ENCODE measurements around the gene CC2D1B. TPM values are rescaled to one million over a fixed set of nuclear protein-coding genes. Genes with fewer than 3 reads are reported as not detected.
"Not testable (repeated sequence)": the region's sequence is repeated elsewhere in the genome, so short reads cannot be mapped to it uniquely, and the experiment has no call there.

Gene CC2D1B
- total RNA-seq, 1 donor from 2014 or later, result 9.4 TPM

DNA sequence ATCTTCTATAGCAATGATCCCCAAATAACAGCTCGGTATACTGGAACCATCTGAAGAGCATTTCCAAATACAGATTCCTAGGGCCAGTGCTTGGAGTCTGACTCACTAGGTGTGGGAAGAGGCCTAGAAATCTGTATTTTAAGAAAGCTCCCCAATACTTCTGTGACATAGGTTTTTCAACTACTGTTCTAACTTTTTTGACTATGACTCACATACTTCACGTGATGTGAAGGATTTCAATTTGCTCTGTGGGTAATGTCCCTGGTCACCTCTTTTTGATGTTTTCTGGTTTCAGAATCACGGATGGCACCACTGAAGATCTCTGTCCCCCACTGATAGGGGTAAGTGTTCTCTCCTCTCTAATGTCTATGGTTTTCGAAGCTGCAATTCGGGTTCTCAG, 27.2 kb upstream of the CC2D1B start:
- peaks cover 10% of the 10 kb centered on the region for H4K20me1 ChIP-seq (ENCODE audit: low read depth)
- Mint-ChIP-seq H3K27me3 (ENCODE audit: insufficient read depth, low read depth) (no peaks in the 10 kb centered on the region), H3K27ac (no peak overlapping the region), H3K4me3 (no peak overlapping the region), H3K36me3 (peaks cover 41% of the 10 kb centered on the region), H3K4me1 (no peaks in the 10 kb centered on the region), H3K9me3 (no peaks in the 10 kb centered on the region)
- no peaks in the 10 kb centered on the region for H3K9me3 ChIP-seq (ENCODE audit: low read depth)
- H3F3A ChIP-seq (ENCODE audit: low read depth), result no peaks in the 10 kb centered on the region
- no peak overlapping the region for H3K9ac ChIP-seq
- no peak overlapping the region for H3K4me2 ChIP-seq
- no peak overlapping the region for H2AFZ ChIP-seq (replicated peaks)
- no peaks in the 10 kb centered on the region for H3K4me1 ChIP-seq
- TF ChIP-seq EZH2phosphoT487 (IDR thresholded peaks at IDR 0.05), result no peak
- no peak for TF ChIP-seq CTCF (IDR thresholded peaks at IDR 0.05)
- no peak for TF ChIP-seq EZH2 (IDR thresholded peaks at IDR 0.05)
- peaks cover 53% of the 10 kb centered on the region for H3K79me2 ChIP-seq (ENCODE audit: low read depth)
- H3K4me3 ChIP-seq, result no peak overlapping the region
- H3K27ac ChIP-seq, result no peak overlapping the region
- peaks cover 30% of the 10 kb centered on the region for H3K36me3 ChIP-seq
- DNase-seq (ENCODE audit: low spot score), result no peak
- H3K27me3 ChIP-seq, result no peaks in the 10 kb centered on the region

DNA sequence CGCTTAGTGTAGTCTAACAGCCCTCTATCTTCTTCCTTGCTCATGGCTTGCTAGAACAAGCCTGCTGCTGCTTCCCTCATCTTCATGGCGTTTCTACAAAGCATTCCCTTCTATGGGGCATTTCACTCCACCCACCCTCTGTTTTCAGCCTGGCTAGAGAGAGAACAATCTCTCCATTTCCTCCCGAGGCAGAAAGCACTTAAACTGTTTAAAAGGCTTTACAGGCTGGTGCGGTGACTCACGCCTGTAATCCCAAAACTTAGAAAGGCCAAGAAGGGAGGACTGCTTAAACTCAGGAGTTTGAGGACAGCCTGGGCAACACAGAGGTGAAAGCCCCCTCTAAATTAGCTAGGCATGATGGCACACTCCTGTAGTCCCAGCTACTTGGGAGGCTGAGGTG, 20.5 kb upstream of the CC2D1B start:
- TF ChIP-seq EZH2phosphoT487 (IDR thresholded peaks at IDR 0.05), result no peak
- TF ChIP-seq EZH2 (IDR thresholded peaks at IDR 0.05), result no peak
- no peak for TF ChIP-seq CTCF (IDR thresholded peaks at IDR 0.05)
- no peaks in the 10 kb centered on the region for H3F3A ChIP-seq (ENCODE audit: low read depth)
- Mint-ChIP-seq H3K36me3 (peaks cover 26% of the 10 kb centered on the region), H3K27ac (no peak overlapping the region), H3K4me3 (no peak overlapping the region), H3K4me1 (no peaks in the 10 kb centered on the region), H3K9me3 (no peaks in the 10 kb centered on the region), H3K27me3 (ENCODE audit: insufficient read depth, low read depth) (no peaks in the 10 kb centered on the region)
- H3K4me2 ChIP-seq, result no peak overlapping the region
- H3K4me3 ChIP-seq, result no peak overlapping the region
- no peak overlapping the region for H3K27ac ChIP-seq
- H3K27me3 ChIP-seq, result no peaks in the 10 kb centered on the region
- H3K79me2 ChIP-seq (ENCODE audit: low read depth), result peaks cover 13% of the 10 kb centered on the region
- no peaks in the 10 kb centered on the region for H3K4me1 ChIP-seq
- no peaks in the 10 kb centered on the region for H3K9me3 ChIP-seq (ENCODE audit: low read depth)
- peaks cover 14% of the 10 kb centered on the region for H3K36me3 ChIP-seq
- H3K9ac ChIP-seq, result no peak overlapping the region
- no peak for DNase-seq (ENCODE audit: low spot score)
- peaks cover 6% of the 10 kb centered on the region for H4K20me1 ChIP-seq (ENCODE audit: low read depth)
- no peak overlapping the region for H2AFZ ChIP-seq (replicated peaks)

DNA sequence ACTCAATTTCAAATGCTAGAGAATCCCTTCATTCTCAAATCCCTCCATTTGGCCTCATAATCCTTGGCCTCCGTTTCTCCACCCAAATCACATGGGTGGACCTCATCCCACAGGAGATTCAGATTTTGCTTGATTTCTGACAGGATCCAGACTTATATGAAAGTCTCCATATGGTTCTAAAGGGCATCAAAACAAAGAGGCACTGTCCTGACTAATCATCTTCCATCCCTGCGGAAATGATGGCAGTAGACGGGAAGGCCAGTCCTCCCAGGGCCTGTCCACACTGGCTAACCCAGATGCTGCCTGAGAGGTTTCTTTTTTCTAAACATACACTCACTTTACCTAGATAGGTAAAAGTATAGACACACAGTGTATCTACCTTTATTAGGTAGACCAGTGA, 19.4 kb upstream of the CC2D1B start:
- no peak for DNase-seq (ENCODE audit: low spot score)
- H3K27ac Mint-ChIP-seq, result no peak overlapping the region
- no peak overlapping the region for H3K9ac ChIP-seq
- no peaks in the 10 kb centered on the region for H3K9me3 ChIP-seq (ENCODE audit: low read depth)
- H3K27ac ChIP-seq, result no peak overlapping the region
- no peak overlapping the region for H3K4me2 ChIP-seq
- H3K36me3 Mint-ChIP-seq, result peaks cover 25% of the 10 kb centered on the region
- H3K79me2 ChIP-seq (ENCODE audit: low read depth), result peaks cover 6% of the 10 kb centered on the region
- no peak overlapping the region for H2AFZ ChIP-seq (replicated peaks)
- no peaks in the 10 kb centered on the region for H3K27me3 Mint-ChIP-seq (ENCODE audit: insufficient read depth, low read depth)
- TF ChIP-seq CTCF (IDR thresholded peaks at IDR 0.05), result no peak
- no peaks in the 10 kb centered on the region for H3K27me3 ChIP-seq
- H3K36me3 ChIP-seq, result peaks cover 14% of the 10 kb centered on the region
- peaks cover 3% of the 10 kb centered on the region for H4K20me1 ChIP-seq (ENCODE audit: low read depth)
- no peaks in the 10 kb centered on the region for H3K9me3 Mint-ChIP-seq
- H3F3A ChIP-seq (ENCODE audit: low read depth), result no peaks in the 10 kb centered on the region
- no peak overlapping the region for H3K4me3 ChIP-seq
- no peaks in the 10 kb centered on the region for H3K4me1 ChIP-seq
- H3K4me3 Mint-ChIP-seq, result no peak overlapping the region
- H3K4me1 Mint-ChIP-seq, result no peaks in the 10 kb centered on the region

GRCh38 chr1:52369851-52370250, 3.8 kb upstream of the CC2D1B start:
- Mint-ChIP-seq H3K27me3 (ENCODE audit: insufficient read depth, low read depth) (peaks cover 14% of the 10 kb centered on the region), H3K36me3 (peaks cover 15% of the 10 kb centered on the region), H3K4me1 (peaks cover 18% of the 10 kb centered on the region)
- not testable (repeated sequence) for H3K4me3 Mint-ChIP-seq; H2AFZ ChIP-seq (replicated peaks); H4K20me1 ChIP-seq (ENCODE audit: low read depth); H3K27ac ChIP-seq; H3K4me1 ChIP-seq; H3K9ac ChIP-seq; DNase-seq (ENCODE audit: low spot score); H3K4me3 ChIP-seq; H3K27me3 ChIP-seq; H3K36me3 ChIP-seq; H3K27ac Mint-ChIP-seq; H3K4me2 ChIP-seq; H3K9me3 ChIP-seq (ENCODE audit: low read depth); H3K79me2 ChIP-seq (ENCODE audit: low read depth); H3K9me3 Mint-ChIP-seq
- peaks cover 51% of the 10 kb centered on the region for H3F3A ChIP-seq (ENCODE audit: low read depth)
